CD4-positive, alpha-beta T cell treated with Interleukin-17A for 4 hours (primary cell): Measurements from ENCODE around the gene RPA3.
A peak's percentile ranks its signal among the peaks of the same experiment; 100 is the strongest.

Experiments
- DNase-seq: peaks from one replicate; pipeline ENCODE4 v3.0.0-alpha.2; 2020; ENCODE audit warnings: mixed read lengths

The RPA3 gene

GRCh38 chr7:7731732-7732131 lies 13.3 kb upstream of the RPA3 start:
- no peak for DNase-seq

GRCh38 chr7:7720750-7721621 lies 2.6 kb upstream of the RPA3 start:
- no peak for DNase-seq

GRCh38 chr7:7720193-7720592 lies 1.8 kb upstream of the RPA3 start:
- DNase-seq, result no peak

GRCh38 chr7:7719236-7719635 lies 829 bp upstream of the RPA3 start:
- DNase-seq, result peak; percentile 7

- no peak for DNase-seq
These were observed 4.7 kb downstream of the RPA3 start for GRCh38 chr7:7713730-7714129.

GRCh38 chr7:7710469-7710868 lies 7.9 kb downstream of the RPA3 start:
- DNase-seq, result no peak

- no peak for DNase-seq
These were observed 9.1 kb downstream of the RPA3 start for GRCh38 chr7:7709291-7709690.

- no peak for DNase-seq
These were observed 10.6 kb downstream of the RPA3 start for GRCh38 chr7:7707806-7708205.

GRCh38 chr7:7707246-7707645 lies 11.2 kb downstream of the RPA3 start:
- DNase-seq, result no peak

- DNase-seq, result no peak
These were observed 11.7 kb downstream of the RPA3 start for GRCh38 chr7:7706556-7707172.

- DNase-seq, result no peak
These were observed 12.3 kb downstream of the RPA3 start for GRCh38 chr7:7706101-7706511.

- no peak for DNase-seq
These were observed 13.1 kb downstream of the RPA3 start for GRCh38 chr7:7705318-7705717.

GRCh38 chr7:7704867-7705266 lies 13.5 kb downstream of the RPA3 start:
- DNase-seq, result no peak

- no peak for DNase-seq
These were observed 15.0 kb downstream of the RPA3 start for GRCh38 chr7:7703427-7703826.

GRCh38 chr7:7702826-7703225 lies 15.6 kb downstream of the RPA3 start:
- no peak for DNase-seq

- DNase-seq, result no peak
These were observed 16.9 kb downstream of the RPA3 start for GRCh38 chr7:7701527-7701926.

GRCh38 chr7:7699970-7700369 lies 18.4 kb downstream of the RPA3 start:
- DNase-seq, result no peak

GRCh38 chr7:7699380-7699779 lies 19.0 kb downstream of the RPA3 start:
- DNase-seq, result no peak

- no peak for DNase-seq
These were observed 19.5 kb downstream of the RPA3 start for GRCh38 chr7:7698930-7699329.

- DNase-seq, result no peak
These were observed 21.8 kb downstream of the RPA3 start for GRCh38 chr7:7696458-7697119.

- no peak for DNase-seq
These were observed 23.1 kb downstream of the RPA3 start for GRCh38 chr7:7695111-7695817.

- DNase-seq, result no peak
These were observed 23.9 kb downstream of the RPA3 start for GRCh38 chr7:7694542-7694941.

- DNase-seq, result no peak
These were observed 24.5 kb downstream of the RPA3 start for GRCh38 chr7:7693881-7694280.
